ENCODE results near the gene ZNF827. TPM values are rescaled to one million over a fixed set of nuclear protein-coding genes. Genes with fewer than 3 reads are reported as not detected.

ZNF827 gene
- total and polyA plus RNA-seq, 2 of the 13 experiments (the other 11 are each of a cell fraction or from before 2014, with no cell fraction given) = 2.8 TPM

DNA sequence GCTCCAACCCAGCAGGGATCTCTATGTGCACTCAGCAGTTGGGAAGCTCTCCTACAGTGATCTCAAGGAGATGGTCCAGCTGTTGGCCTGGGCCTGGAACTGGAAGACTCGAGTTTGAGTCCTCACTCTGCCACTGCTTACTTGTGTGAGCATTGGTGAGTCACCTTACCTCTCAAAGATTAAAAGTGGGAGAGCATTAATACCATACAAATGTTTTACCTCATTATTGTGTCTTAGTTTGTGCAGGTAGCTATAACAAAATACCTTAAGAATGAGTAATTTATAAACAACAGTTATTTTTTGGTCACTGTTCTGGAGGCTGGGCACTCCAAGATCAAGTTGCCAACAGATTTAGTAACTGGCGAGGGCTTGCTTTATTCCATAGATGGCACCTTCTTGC is 21.4 kb upstream of the ZNF827 start:
- H3K4me2 ChIP-seq (ENCODE audit: low read depth, low read length) = no peak overlapping the region
- ChIA-PET CTCF (ENCODE audit: low intra/inter-chr PET ratio, low total read pairs) (no interaction called here), POLR2A (no interaction called here)
- no peaks in the 10 kb centered on the region for H3K79me2 ChIP-seq (ENCODE audit: insufficient read depth, low read length)
- FAIRE-seq = no peak
- H3K4me3 ChIP-seq (replicated peaks in 1 of 3; ENCODE audit: insufficient read depth in 1 of 3, low read depth in 2 of 3, low read length in 3 of 3) = no peak overlapping the region
- DNase-seq (ENCODE audit: low spot score) = no peak
- H3K4me1 ChIP-seq (ENCODE audit: insufficient read depth, low read length) = no peaks in the 10 kb centered on the region
- no peak overlapping the region for H3K9ac ChIP-seq (ENCODE audit: insufficient read depth, low read depth, low read length)
- WGBS (ENCODE audit: low lambda C conversion rate) = 31% methylated on average over 2 of the region's 2 CpGs
- in situ Hi-C loops (cut with HindIII; ENCODE audit: extremely low pct_ligation_motif_present, low pct_unique_long_range_greater_than_20kb) = no loop called here
- intact Hi-C loops (cut with micrococcal nuclease; ENCODE audit: unreplicated experiment) = no loop called here
- no peak overlapping the region for H3K27ac ChIP-seq (ENCODE audit: extremely low read length, insufficient read depth, low read length)
- H3K27me3 ChIP-seq (ENCODE audit: control insufficient read depth in 1 of 2, insufficient read depth in 2 of 2, low read length in 2 of 2) = no peaks in the 10 kb centered on the region; a peak in 1 of 5 replicates
- TF ChIP-seq SMAD1 (CRISPR knock-in tag; IDR thresholded peaks at IDR 0.05; ENCODE audit: borderline replicate concordance, low read depth) (no peak), CENPT (CRISPR knock-in tag; IDR thresholded peaks at IDR 0.05; ENCODE audit: low read depth) (no peak), HOXA3 (CRISPR knock-in tag; IDR thresholded peaks at IDR 0.05) (no peak), ASH2L (IDR thresholded peaks at IDR 0.05; ENCODE audit: insufficient read length, low read depth, low read length) (no peak), TBX3 (IDR thresholded peaks at IDR 0.05; ENCODE audit: borderline replicate concordance) (no peak)
- no peak for ATAC-seq
- BruUV-seq (replicated peaks) = no TSS peak
- no peak overlapping the region for H2AFZ ChIP-seq (ENCODE audit: low read length)
- H3K9me3 ChIP-seq (ENCODE audit: low read length) = no peaks in the 10 kb centered on the region
- no peaks in the 10 kb centered on the region for H3K36me3 ChIP-seq (replicated peaks in 1 of 2; ENCODE audit: control insufficient read depth in 1 of 2, insufficient read depth in 2 of 2, low read length in 2 of 2)
- no peaks in the 10 kb centered on the region for H4K20me1 ChIP-seq (ENCODE audit: insufficient read depth, low read length)

DNA sequence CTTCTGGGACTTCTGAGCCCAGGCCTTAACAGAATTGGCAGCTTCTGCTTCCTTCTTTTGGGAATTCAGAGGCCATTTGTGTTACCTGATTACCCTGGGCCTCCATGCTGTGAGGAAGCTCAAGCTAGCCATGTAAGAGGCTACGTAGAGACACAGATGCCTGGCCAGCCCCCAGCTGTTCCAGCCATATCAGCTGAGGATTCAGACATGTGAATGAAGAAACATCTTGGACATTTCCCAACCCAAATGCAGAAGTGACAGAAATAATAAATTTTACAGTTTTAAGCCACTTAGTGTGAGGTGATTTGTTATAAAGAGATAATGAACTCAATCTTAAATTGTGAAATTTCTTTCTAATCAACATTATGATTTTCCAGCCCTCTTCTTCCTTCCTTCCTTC is 18.7 kb upstream of the ZNF827 start:
- H4K20me1 ChIP-seq (ENCODE audit: insufficient read depth, low read length) = no peaks in the 10 kb centered on the region
- no peaks in the 10 kb centered on the region for H3K79me2 ChIP-seq (ENCODE audit: insufficient read depth, low read length)
- 82% methylated on average over 1 of the region's 1 CpG for WGBS (ENCODE audit: low lambda C conversion rate)
- H3K9me3 ChIP-seq (ENCODE audit: low read length) = no peaks in the 10 kb centered on the region
- FAIRE-seq (no peak), DNase-seq (ENCODE audit: low spot score) (no peak), ATAC-seq (no peak)
- H3K27ac ChIP-seq (ENCODE audit: extremely low read length, insufficient read depth, low read length) = no peak overlapping the region
- no peaks in the 10 kb centered on the region for H3K4me1 ChIP-seq (ENCODE audit: insufficient read depth, low read length)
- ChIA-PET POLR2A (no interaction called here), CTCF (ENCODE audit: low intra/inter-chr PET ratio, low total read pairs) (no interaction called here)
- no peak overlapping the region for H3K4me2 ChIP-seq (ENCODE audit: low read depth, low read length)
- no peaks in the 10 kb centered on the region for H3K36me3 ChIP-seq (replicated peaks in 1 of 2; ENCODE audit: control insufficient read depth in 1 of 2, insufficient read depth in 2 of 2, low read length in 2 of 2)
- BruUV-seq (replicated peaks) = no TSS peak
- in situ Hi-C loops (cut with HindIII; ENCODE audit: extremely low pct_ligation_motif_present, low pct_unique_long_range_greater_than_20kb) (loop anchor here (10.0 kb wide), 1 partner anchor 957 kb away; no protein-coding TSS in a partner anchor), intact Hi-C loops (cut with micrococcal nuclease; ENCODE audit: unreplicated experiment) (no loop called here)
- H3K4me3 ChIP-seq (replicated peaks in 1 of 3; ENCODE audit: insufficient read depth in 1 of 3, low read depth in 2 of 3, low read length in 3 of 3) = no peak overlapping the region
- no peaks in the 10 kb centered on the region; a peak in 3 of 5 replicates for H3K27me3 ChIP-seq (ENCODE audit: control insufficient read depth in 1 of 2, insufficient read depth in 2 of 2, low read length in 2 of 2)
- TF ChIP-seq TAF1 (CRISPR knock-in tag; IDR thresholded peaks at IDR 0.05) = no peak
- no peak overlapping the region for H2AFZ ChIP-seq (ENCODE audit: low read length)
- H3K9ac ChIP-seq (ENCODE audit: insufficient read depth, low read depth, low read length) = no peak overlapping the region

Data from HepG2 (cell line).